GM12878 (cell line): Measurements from ENCODE around the gene DCDC1. TPM values are rescaled to one million over a fixed set of nuclear protein-coding genes. Genes with fewer than 3 reads are reported as not detected.

Source experiments
- ATAC-seq: fragments of 200-7000 bp; cut with Tn5 transposase; 3 replicates; pipeline ENCODE4 v1.9.1; 2020; ENCODE audit warnings: mild to moderate bottlenecking, moderate library complexity
- BruUV-seq: library from RNA; stranded (reverse); fragments of 400-500 nt; replicated peaks from 2 replicates; lab custom pipeline; 2021; lab: Mats Ljungman, UMichigan
- CTCF ChIA-PET: fragments of 300-600 bp; sonication (Branson Sonifier 250); formaldehyde crosslinking; extraction: SDS; loops from one replicate; lab custom pipeline; 2021; ENCODE audit warnings: inconsistent platforms; lab: Yijun Ruan, JAX
- POLR2A ChIA-PET: fragments of 350-600 bp; formaldehyde crosslinking; extraction: SDS; loops from one replicate; lab custom pipeline; 2021; ENCODE audit warnings: inconsistent platforms; lab: Charles Lee
- RAD21 ChIA-PET: fragments of 300-600 bp; sonication (Branson Sonifier 250); formaldehyde crosslinking; loops from one replicate; lab custom pipeline; 2023; ENCODE audit warnings: antibody characterized with exemption; ENCODE audit not compliant: unreplicated experiment; lab: Charles Lee
- SMC1A ChIA-PET: fragments of 300-600 bp; sonication (Branson Sonifier 250); formaldehyde crosslinking; loops from one replicate; lab custom pipeline; 2023; ENCODE audit not compliant: unreplicated experiment, uncharacterized antibody; lab: Charles Lee
- DNase-seq: peaks from one replicate; pipeline ENCODE4 v3.0.0-alpha.2; 2011; ENCODE audit warnings: low read depth, low spot score
- FAIRE-seq: peaks from 3 replicates; lab custom pipeline; 2011; peaks lifted over from hg19 to GRCh38; lab: Jason Lieb, UNC
- H2AFZ ChIP-seq: 2 replicates; pipeline ENCODE4 v1.6.0; 2011; ENCODE audit warnings: low read depth, low read length, control low read depth; ENCODE audit not compliant: control insufficient read depth
- H3K27ac ChIP-seq: 2 replicates; pipeline ENCODE4 v1.5.1; 2011; ENCODE audit warnings: control low read depth; ENCODE audit not compliant: control insufficient read depth, insufficient read depth
- H3K27me3 ChIP-seq, 2 experiments: replicated peaks in 1 of 2; 2 replicates each; pipeline versions ENCODE4 v1.6.0 to v1.6.1; 2011; ENCODE audit warnings: low read length in 1 of 2; ENCODE audit not compliant: control insufficient read depth in 2 of 2, insufficient read depth in 2 of 2
- H3K36me3 ChIP-seq, 2 experiments: 2 replicates each; pipeline ENCODE4 v1.5.1; 2011; ENCODE audit warnings: low read length in 1 of 2; ENCODE audit not compliant: control insufficient read depth in 2 of 2, insufficient read depth in 2 of 2
- H3K4me1 ChIP-seq: 2 replicates; pipeline ENCODE4 v1.6.1; 2011; ENCODE audit warnings: mild to moderate bottlenecking, low read length, moderate library complexity, mixed read lengths; ENCODE audit not compliant: control insufficient read depth, insufficient read depth
- H3K4me2 ChIP-seq: 2 replicates; pipeline ENCODE4 v1.6.0; 2011; ENCODE audit warnings: control low read depth; ENCODE audit not compliant: control insufficient read depth, insufficient read depth
- H3K4me3 ChIP-seq: fragments of 200-600 bp; sonication (generic); 2 replicates; pipeline ENCODE4 v1.5.1; 2016
- H3K79me2 ChIP-seq: 2 replicates; pipeline ENCODE4 v1.6.0; 2011; ENCODE audit warnings: low read length; ENCODE audit not compliant: control insufficient read depth, insufficient read depth
- H3K9ac ChIP-seq: 2 replicates; pipeline ENCODE4 v1.8.0; 2011; ENCODE audit warnings: low read length, control low read depth, mixed read lengths; ENCODE audit not compliant: control insufficient read depth, insufficient read depth
- H3K9me3 ChIP-seq: replicated peaks from 3 replicates; pipeline ENCODE4 v1.5.1; 2011; ENCODE audit warnings: mild to moderate bottlenecking, low read length; ENCODE audit not compliant: control insufficient read depth, insufficient read depth
- H4K20me1 ChIP-seq: 2 replicates; pipeline ENCODE4 v1.6.0; 2011; ENCODE audit not compliant: control insufficient read depth, insufficient read depth
- BMI1 ChIP-seq: fragments of 450-650 bp; IDR thresholded peaks from 2 replicates; pipeline ENCODE4 v1.6.1; 2016; ENCODE audit warnings: mild to moderate bottlenecking, moderate library complexity, borderline replicate concordance
- CHD1 ChIP-seq: IDR thresholded peaks from 2 replicates; pipeline ENCODE4 v1.6.1; 2012; ENCODE audit warnings: low read depth, low read length, improper control_type of control experiment
- FOXM1 ChIP-seq: IDR thresholded peaks from 2 replicates; pipeline ENCODE4 v1.6.1; 2012; ENCODE audit warnings: low read depth, mild to moderate bottlenecking, inconsistent platforms, low read length, moderate library complexity
- HCFC1 ChIP-seq: fragments of 150-350 bp; IDR thresholded peaks from 2 replicates; pipeline ENCODE4 v1.6.1; 2014; ENCODE audit warnings: low read length
- HDAC2 ChIP-seq: fragments of 200-600 bp; sonication (generic); IDR thresholded peaks from 2 replicates; pipeline ENCODE4 v1.6.1; 2017
- HDGF ChIP-seq: fragments of 450-650 bp; IDR thresholded peaks from 2 replicates; pipeline ENCODE4 v1.6.1; 2016; ENCODE audit warnings: antibody characterized with exemption
- NRF1 ChIP-seq: conservative IDR thresholded peaks from 2 replicates; pipeline ENCODE4 v1.6.1; 2011; ENCODE audit warnings: mild to moderate bottlenecking, low read depth, low read length, improper control_type of control experiment
- POLR2AphosphoS2 ChIP-seq: IDR thresholded peaks from 2 replicates; pipeline ENCODE4 v1.6.1; 2011; ENCODE audit warnings: low read depth, mild to moderate bottlenecking, low read length, improper control_type of control experiment, moderate library complexity
- RAD51 ChIP-seq: fragments of 450-650 bp; IDR thresholded peaks from 2 replicates; pipeline ENCODE4 v1.6.1; 2016; ENCODE audit warnings: moderate library complexity, mild to moderate bottlenecking, inconsistent platforms
- SKIL ChIP-seq: fragments of 450-650 bp; IDR thresholded peaks from 2 replicates; pipeline ENCODE4 v1.6.1; 2017; ENCODE audit warnings: mild to moderate bottlenecking, low read depth, inconsistent platforms; ENCODE audit not compliant: poor library complexity, severe bottlenecking
- SP1 ChIP-seq: IDR thresholded peaks from one replicate; pipeline ENCODE4 v1.6.1; 2011; ENCODE audit warnings: low read depth, low read length
- SPI1 ChIP-seq: IDR thresholded peaks from 2 replicates; pipeline ENCODE4 v1.6.1; 2011; ENCODE audit warnings: low read depth, mild to moderate bottlenecking, low read length, moderate library complexity, borderline replicate concordance; ENCODE audit not compliant: insufficient read depth
- STAT3 ChIP-seq: IDR thresholded peaks from 2 replicates; pipeline ENCODE4 v1.6.1; 2011; ENCODE audit warnings: low read depth, low read length, improper control_type of control experiment
- ZNF24 ChIP-seq: fragments of 450-650 bp; IDR thresholded peaks from 2 replicates; pipeline ENCODE4 v1.6.1; 2017; ENCODE audit warnings: antibody characterized with exemption, mild to moderate bottlenecking
- WGBS: methylation state at CpG from one replicate; pipeline ENCODE4 v1.1.6; 2016; ENCODE audit warnings: low lambda C conversion rate; ENCODE audit not compliant: insufficient replicate concordance, insufficient coverage; ENCODE audit errors: missing lambda C conversion rate; 5-methylcytosine and 5-hydroxymethylcytosine counted together
- in situ Hi-C: fragments of 300-500 bp; cut with MboI; formaldehyde crosslinking; loops from 9 replicates; pipeline ENCODE4 v1.14.3; 2018; ENCODE audit warnings: mixed read lengths
- intact Hi-C: fragments of 100-400 bp; cut with micrococcal nuclease; formaldehyde crosslinking; loops from one replicate; pipeline ENCODE4 v1.14.2; 2022; ENCODE audit not compliant: unreplicated experiment
- polyA plus RNA-seq, 11 experiments: library from polyadenylated mRNA; depleted of rRNA in 4 of 11; unstranded in 6 of 11; stranded (reverse) in 5 of 11; fragments of >200 nt; fragmentation: Nextera tagmentation in 4 of 11; fragmentation: Illumina TruSeq in 1 of 11; extraction: Ambion mirVana in 4 of 11; extraction: Trizol in 1 of 11; gene quantifications; 1 replicate in 1 of 11; 2 replicates in 10 of 11; pipeline versions ENCODE4 v1.2.1 to v1.2.3, GENCODE V29; 2011 to 2016; ENCODE audit warnings: inconsistent platforms in 2 of 11, missing spikeins in 2 of 11, low read depth in 1 of 11
- total RNA-seq, 4 experiments: library from RNA; depleted of rRNA in 3 of 4; stranded (reverse); fragments of >200 nt in 3 of 4; fragmentation: Illumina TruSeq in 1 of 4; extraction: Trizol in 1 of 4; gene quantifications; 2 replicates each; pipeline versions ENCODE4 v1.2.1 to v1.2.3, GENCODE V29; 2013 to 2021
- TF ChIP-seq, protein P1 (sequence below): fragments of 450-650 bp; IDR thresholded peaks from 2 replicates; pipeline ENCODE4 v1.6.1; 2014; ENCODE audit warnings: mild to moderate bottlenecking
- TF ChIP-seq, protein P2 (sequence below): IDR thresholded peaks from 2 replicates; pipeline ENCODE4 v1.6.1; 2012; ENCODE audit warnings: low read depth, low read length, improper control_type of control experiment

DCDC1 gene
- total and polyA plus RNA-seq, 10 of the 15 experiments (the other 5 are each of a cell fraction or from before 2014, with no cell fraction given), result not detected

DNA sequence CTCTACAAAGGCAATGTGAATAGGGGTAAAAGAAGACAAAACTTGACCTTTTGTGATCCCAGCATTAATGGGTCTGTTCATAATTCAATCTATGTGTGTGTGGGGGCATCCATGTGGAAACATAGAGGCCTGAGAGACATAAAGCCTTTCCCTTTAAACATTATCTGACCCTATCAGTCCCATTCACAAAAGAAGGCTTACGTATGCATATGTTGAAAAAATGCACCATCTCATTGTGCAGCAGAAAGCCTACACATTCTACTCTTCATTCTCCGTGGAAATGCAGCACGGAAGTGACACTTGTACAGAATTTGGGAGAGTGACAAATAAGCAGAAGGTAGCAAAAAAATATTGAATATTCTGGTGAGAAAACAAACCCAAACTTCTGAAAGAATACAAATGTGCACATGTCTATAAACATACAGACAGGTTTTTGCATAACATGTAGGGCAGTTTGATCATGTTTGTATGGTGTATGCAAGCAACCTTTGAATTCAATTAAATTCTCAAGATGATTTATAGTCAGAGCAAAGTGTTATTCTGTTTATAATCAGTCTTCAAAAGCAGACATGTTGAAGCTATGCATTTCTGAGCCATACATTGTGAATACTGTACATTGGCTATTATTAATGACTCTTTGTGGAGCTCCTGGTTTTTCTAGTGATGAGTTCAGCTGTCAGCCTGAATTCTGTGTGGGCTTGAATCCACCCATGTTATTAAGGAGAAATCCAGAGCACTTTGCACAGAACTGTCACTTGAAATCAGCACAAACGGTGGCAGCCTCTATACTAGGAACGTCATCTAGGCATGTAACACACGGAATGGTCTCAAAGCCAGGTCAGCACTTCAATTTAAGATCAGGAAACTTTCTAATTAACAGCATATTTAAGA, 236.8 kb downstream of the DCDC1 start:
- 28% methylated on average over 6 of the region's 6 CpGs for WGBS
- ATAC-seq (no peak), FAIRE-seq (no peak), DNase-seq (no peak)
- no peaks in the 10 kb centered on the region for H3K79me2 ChIP-seq
- H3K27me3 ChIP-seq, result no peaks in the 10 kb centered on the region
- ChIA-PET POLR2A (no interaction called here), SMC1A (no interaction called here), CTCF (no interaction called here), RAD21 (no interaction called here)
- no peaks in the 10 kb centered on the region for H3K36me3 ChIP-seq
- intact Hi-C loops, result no loop called here
- H3K27ac ChIP-seq, result no peak overlapping the region
- no peaks in the 10 kb centered on the region for H3K4me1 ChIP-seq
- in situ Hi-C loops, result no loop called here
- no peaks in the 10 kb centered on the region for H3K9me3 ChIP-seq
- H3K4me3 ChIP-seq, result no peak overlapping the region
- TF ChIP-seq SP1 (no peak), HDGF (no peak), SPI1 (no peak), HDAC2 (no peak), POLR2AphosphoS2 (no peak), HCFC1 (no peak), BMI1 (no peak), STAT3 (no peak), ZNF24 (no peak), CHD1 (no peak), RAD51 (no peak), NRF1 (no peak), FOXM1 (no peak), SKIL (no peak)
- TF ChIP-seq, protein P1, sequence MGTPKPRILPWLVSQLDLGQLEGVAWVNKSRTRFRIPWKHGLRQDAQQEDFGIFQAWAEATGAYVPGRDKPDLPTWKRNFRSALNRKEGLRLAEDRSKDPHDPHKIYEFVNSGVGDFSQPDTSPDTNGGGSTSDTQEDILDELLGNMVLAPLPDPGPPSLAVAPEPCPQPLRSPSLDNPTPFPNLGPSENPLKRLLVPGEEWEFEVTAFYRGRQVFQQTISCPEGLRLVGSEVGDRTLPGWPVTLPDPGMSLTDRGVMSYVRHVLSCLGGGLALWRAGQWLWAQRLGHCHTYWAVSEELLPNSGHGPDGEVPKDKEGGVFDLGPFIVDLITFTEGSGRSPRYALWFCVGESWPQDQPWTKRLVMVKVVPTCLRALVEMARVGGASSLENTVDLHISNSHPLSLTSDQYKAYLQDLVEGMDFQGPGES, result no peak
- TF ChIP-seq, protein P2, sequence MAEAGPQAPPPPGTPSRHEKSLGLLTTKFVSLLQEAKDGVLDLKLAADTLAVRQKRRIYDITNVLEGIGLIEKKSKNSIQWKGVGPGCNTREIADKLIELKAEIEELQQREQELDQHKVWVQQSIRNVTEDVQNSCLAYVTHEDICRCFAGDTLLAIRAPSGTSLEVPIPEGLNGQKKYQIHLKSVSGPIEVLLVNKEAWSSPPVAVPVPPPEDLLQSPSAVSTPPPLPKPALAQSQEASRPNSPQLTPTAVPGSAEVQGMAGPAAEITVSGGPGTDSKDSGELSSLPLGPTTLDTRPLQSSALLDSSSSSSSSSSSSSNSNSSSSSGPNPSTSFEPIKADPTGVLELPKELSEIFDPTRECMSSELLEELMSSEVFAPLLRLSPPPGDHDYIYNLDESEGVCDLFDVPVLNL, result no peak
- H4K20me1 ChIP-seq, result no peaks in the 10 kb centered on the region
- BruUV-seq, result no TSS peak
- no peak overlapping the region for H3K4me2 ChIP-seq
- H3K9ac ChIP-seq, result no peak overlapping the region
- no peak overlapping the region for H2AFZ ChIP-seq
